ENCODE results near the gene NIT1.

The NIT1 gene, protein sequence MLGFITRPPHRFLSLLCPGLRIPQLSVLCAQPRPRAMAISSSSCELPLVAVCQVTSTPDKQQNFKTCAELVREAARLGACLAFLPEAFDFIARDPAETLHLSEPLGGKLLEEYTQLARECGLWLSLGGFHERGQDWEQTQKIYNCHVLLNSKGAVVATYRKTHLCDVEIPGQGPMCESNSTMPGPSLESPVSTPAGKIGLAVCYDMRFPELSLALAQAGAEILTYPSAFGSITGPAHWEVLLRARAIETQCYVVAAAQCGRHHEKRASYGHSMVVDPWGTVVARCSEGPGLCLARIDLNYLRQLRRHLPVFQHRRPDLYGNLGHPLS

DNA sequence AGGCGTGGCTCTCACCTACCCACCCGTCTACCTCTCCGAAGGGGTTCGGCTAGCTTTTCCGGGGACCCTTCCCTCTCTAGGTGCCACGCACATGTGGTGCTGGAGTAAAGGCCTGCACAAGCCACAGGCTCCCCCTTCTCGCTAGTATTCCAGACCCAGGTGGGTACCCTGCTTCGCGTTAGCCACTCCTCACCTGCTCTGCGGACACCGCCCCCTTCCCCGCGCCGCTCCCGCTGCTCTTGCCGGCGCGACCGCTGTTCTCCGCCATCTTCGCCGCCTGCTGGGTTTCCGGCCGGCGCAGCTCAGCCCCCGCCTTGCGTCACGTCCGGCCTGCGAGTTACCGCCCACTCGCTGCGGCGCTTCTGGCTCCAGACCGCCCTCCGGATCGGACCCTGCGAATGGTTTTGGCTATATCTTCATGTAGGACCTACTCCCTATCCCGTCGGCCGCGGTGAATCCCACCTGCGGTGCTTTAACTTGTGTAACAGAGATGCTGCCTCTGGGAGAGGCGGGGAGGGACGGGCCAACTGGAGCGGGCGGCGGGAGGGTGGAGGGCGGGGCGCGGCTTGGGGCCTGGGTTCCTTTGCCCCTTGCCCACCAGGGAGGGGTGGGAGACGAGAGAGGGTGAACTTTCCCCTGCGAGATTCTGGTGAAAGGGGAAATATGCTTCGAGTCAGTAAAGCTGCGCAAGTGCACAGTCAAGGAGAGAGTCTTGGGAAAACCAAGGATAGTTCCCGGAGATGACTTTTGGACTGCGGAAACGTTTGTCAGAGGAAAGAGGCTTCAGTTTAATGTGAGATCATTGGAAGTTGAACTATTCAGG is at the start of gene NIT1, which contains the start of gene PFDN2:
NIT1 (plus strand) TSS at position 347 of the 823 bp plus-strand sequence; CDS start at position 419, 72 bp downstream.
PFDN2 (minus strand) TSS at position 279 of the 823 bp plus-strand sequence; CDS start at position 268, 11 bp downstream.
- peaks cover 20% of the 10 kb centered on the region for H3K36me3 ChIP-seq (ENCODE audit: control insufficient read depth, insufficient read depth, low read length)
- peak within 1 kb of the TSS; percentile 97 for H3K4me3 ChIP-seq (ENCODE audit: low read length)
- H3K9me3 ChIP-seq (ENCODE audit: control insufficient read depth, insufficient read depth, low read length) = no peaks in the 10 kb centered on the region
- peak; percentile 68 for DNase-seq (ENCODE audit: low read depth, low spot score)
- no CpG with 5 or more reads among the region's 58 CpGs for WGBS (ENCODE audit: insufficient coverage, insufficient read length)
- no peaks in the 10 kb centered on the region for H3K27me3 ChIP-seq (ENCODE audit: control insufficient read depth, insufficient read depth, low read length)
- H3K27ac ChIP-seq (ENCODE audit: low read length) = no peak within 1 kb of the TSS
- peaks cover 6% of the 10 kb centered on the region; the same call in 1 of the 2 replicates for H3K4me1 ChIP-seq (ENCODE audit: control insufficient read depth, insufficient read depth, low read length)

DNA sequence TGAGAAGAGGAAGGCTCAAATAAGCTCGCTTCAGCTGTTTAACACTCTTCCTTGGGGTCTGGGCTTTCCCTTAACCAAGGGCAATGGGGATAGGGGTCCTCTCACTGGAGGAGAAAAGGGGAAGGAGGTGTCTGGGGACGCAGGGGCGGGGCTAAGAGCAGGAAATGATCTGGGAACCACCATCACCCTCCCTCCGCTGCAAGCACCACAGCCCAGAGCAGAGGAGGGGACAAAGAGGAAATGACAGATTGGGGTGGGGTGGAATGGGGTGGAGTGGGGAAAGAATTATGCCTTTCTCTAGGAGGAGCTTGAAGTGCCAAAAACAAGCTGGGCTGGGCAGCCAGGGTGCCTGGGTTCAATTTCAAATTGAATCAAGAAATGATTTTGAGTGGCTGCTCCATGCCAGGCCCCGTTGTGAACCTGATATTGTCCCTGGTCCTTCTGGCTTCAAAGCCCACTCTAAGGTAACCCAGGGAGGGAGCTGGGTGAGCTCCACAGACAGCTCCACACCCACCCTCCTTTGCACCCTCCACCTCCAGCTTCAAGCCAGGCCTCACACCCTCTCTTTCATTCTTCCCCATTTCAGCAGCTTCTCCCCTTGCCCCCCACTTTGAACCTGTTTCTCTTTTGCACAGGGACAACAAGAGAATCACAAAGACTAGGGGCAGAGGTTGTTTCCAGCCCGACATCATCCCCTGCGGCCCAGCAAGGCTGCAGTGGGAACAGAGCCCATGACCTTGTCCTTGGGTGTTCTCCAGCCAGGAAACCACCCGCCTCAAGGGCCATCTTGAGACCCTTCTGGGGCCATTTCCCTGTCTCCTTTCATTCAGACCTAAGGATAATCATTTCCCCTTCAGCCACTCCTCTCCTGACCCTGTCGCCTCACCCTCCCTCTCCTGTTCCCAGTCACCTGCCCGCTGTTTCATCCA is 49.3 kb upstream of the NIT1 start:
- Histone ChIP-seq H3K9me3 (ENCODE audit: control insufficient read depth, insufficient read depth, low read length) (no peaks in the 10 kb centered on the region), H3K27me3 (ENCODE audit: control insufficient read depth, insufficient read depth, low read length) (no peaks in the 10 kb centered on the region), H3K4me1 (ENCODE audit: control insufficient read depth, insufficient read depth, low read length) (no peaks in the 10 kb centered on the region; the same call in 1 of the 2 replicates), H3K4me3 (ENCODE audit: low read length) (no peak overlapping the region), H3K27ac (ENCODE audit: low read length) (no peak overlapping the region), H3K36me3 (ENCODE audit: control insufficient read depth, insufficient read depth, low read length) (no peaks in the 10 kb centered on the region)
- DNase-seq (ENCODE audit: low read depth, low spot score) = no peak
- WGBS (ENCODE audit: insufficient coverage, insufficient read length) = no CpG with 5 or more reads among the region's 10 CpGs

DNA sequence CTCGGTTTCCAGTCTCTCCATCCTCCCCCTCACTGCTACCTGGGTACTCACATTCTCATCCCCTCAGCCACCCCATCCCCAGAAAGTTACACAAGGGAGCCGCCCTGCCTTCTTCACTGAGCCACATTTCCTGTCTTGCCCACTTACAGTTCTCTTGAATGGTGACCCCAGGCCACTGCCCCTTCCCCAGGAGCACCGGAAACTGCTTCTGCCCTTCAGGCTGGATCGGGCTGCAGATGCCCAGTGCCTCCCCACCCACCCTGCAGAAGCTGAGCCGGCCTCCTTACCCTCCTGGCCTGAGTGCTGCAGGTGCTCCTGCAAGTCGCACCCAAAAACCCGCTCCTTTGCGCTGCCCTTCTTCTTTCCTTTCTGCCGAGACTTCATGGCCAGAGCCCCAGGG is 48.7 kb upstream of the NIT1 start:
- Histone ChIP-seq H3K36me3 (ENCODE audit: control insufficient read depth, insufficient read depth, low read length) (no peaks in the 10 kb centered on the region), H3K4me1 (ENCODE audit: control insufficient read depth, insufficient read depth, low read length) (no peaks in the 10 kb centered on the region; the same call in 1 of the 2 replicates), H3K27ac (ENCODE audit: low read length) (no peak overlapping the region), H3K27me3 (ENCODE audit: control insufficient read depth, insufficient read depth, low read length) (no peaks in the 10 kb centered on the region), H3K4me3 (ENCODE audit: low read length) (no peak overlapping the region), H3K9me3 (ENCODE audit: control insufficient read depth, insufficient read depth, low read length) (no peaks in the 10 kb centered on the region)
- no CpG with 5 or more reads among the region's 9 CpGs for WGBS (ENCODE audit: insufficient coverage, insufficient read length)
- DNase-seq (ENCODE audit: low read depth, low spot score) = no peak

DNA sequence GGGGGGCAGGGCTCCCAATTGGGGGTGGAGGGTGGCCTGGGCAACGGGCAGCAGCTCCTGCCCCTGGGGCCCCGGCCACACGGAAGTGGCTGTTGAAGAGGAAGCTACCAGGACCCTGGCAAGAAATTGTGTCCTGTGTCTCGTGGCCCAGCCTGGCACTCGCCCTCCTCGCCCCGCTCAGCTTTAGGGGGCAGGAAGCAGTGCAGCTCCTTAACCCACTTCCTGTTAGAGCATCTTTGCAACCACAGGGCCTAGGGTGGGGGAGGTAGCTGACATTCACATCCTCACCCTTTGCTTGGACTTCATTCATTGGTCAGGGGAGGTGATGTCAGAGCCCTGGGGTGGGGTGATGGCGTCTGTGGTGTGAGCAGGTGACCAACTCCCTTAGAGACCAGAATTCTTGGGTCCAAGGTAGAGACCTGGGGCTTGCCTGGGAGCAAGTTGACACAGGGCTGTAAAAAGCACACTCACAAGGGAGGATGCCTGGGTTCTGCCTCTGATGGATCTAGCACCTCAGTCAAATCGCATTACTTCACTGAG is 48.1 kb upstream of the NIT1 start, which contains the start of gene ARHGAP30:
ARHGAP30 (minus strand) TSS at position 161 of the 540 bp plus-strand sequence. CDS start 267 bp downstream, outside the sequence.
- Histone ChIP-seq H3K9me3 (ENCODE audit: control insufficient read depth, insufficient read depth, low read length) (no peaks in the 10 kb centered on the region), H3K4me3 (ENCODE audit: low read length) (no peak within 1 kb of the TSS), H3K4me1 (ENCODE audit: control insufficient read depth, insufficient read depth, low read length) (no peaks in the 10 kb centered on the region; the same call in 1 of the 2 replicates), H3K27ac (ENCODE audit: low read length) (no peak within 1 kb of the TSS), H3K27me3 (ENCODE audit: control insufficient read depth, insufficient read depth, low read length) (no peaks in the 10 kb centered on the region), H3K36me3 (ENCODE audit: control insufficient read depth, insufficient read depth, low read length) (no peaks in the 10 kb centered on the region)
- WGBS (ENCODE audit: insufficient coverage, insufficient read length) = no CpG with 5 or more reads among the region's 9 CpGs
- no peak for DNase-seq (ENCODE audit: low read depth, low spot score)

DNA sequence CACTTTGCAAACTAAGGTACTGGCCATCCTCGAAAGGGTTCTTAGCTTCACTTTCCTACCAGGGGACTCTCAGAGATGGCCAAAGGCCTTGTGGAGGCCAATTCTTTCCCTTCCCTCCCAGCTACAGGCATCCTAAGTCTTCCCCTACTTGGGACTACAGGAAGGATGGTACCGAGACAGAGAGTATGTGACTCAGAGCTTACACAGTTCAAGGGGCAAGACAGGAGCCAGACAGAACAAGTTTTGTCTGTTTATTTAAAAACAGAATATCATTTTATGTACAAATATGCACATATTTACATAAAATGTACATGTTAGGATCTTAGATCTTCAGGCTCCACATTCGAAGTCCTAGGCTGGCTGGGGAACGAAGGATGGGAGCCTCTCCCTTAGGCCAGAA is 47.1 kb upstream of the NIT1 start:
- no peak for DNase-seq (ENCODE audit: low read depth, low spot score)
- H3K4me3 ChIP-seq (ENCODE audit: low read length) = no peak overlapping the region
- no peaks in the 10 kb centered on the region for H3K36me3 ChIP-seq (ENCODE audit: control insufficient read depth, insufficient read depth, low read length)
- H3K27me3 ChIP-seq (ENCODE audit: control insufficient read depth, insufficient read depth, low read length) = no peaks in the 10 kb centered on the region
- H3K4me1 ChIP-seq (ENCODE audit: control insufficient read depth, insufficient read depth, low read length) = no peaks in the 10 kb centered on the region; the same call in 1 of the 2 replicates
- H3K27ac ChIP-seq (ENCODE audit: low read length) = no peak overlapping the region
- no peaks in the 10 kb centered on the region for H3K9me3 ChIP-seq (ENCODE audit: control insufficient read depth, insufficient read depth, low read length)
- no CpG with 5 or more reads among the region's 4 CpGs for WGBS (ENCODE audit: insufficient coverage, insufficient read length)

DNA sequence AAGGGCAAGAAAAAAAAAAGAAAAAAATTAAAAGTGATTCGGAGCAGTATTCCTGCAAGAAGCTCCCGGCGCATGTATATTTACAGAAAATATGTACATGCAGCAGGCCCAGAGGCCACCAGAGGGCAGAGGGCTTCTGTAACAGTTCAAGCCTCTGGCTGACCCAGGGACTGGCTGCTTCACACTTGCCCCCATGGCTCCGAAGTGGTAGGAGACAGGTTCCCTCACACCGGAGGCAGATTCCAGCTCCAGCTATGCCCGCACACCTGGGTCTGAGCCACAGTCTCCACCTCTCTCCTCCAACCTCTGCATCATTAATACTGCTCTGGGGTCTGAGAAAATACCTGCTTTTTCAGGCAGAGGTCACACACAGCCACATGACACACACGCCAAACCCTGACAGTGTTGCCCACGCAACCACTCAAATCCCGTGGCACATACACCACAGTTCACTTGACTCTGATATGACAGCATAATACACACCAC is 46.0 kb upstream of the NIT1 start:
- H3K4me3 ChIP-seq (ENCODE audit: low read length) = no peak overlapping the region
- DNase-seq (ENCODE audit: low read depth, low spot score) = peak; percentile 33
- no CpG with 5 or more reads among the region's 9 CpGs for WGBS (ENCODE audit: insufficient coverage, insufficient read length)
- no peaks in the 10 kb centered on the region for H3K36me3 ChIP-seq (ENCODE audit: control insufficient read depth, insufficient read depth, low read length)
- H3K4me1 ChIP-seq (ENCODE audit: control insufficient read depth, insufficient read depth, low read length) = no peaks in the 10 kb centered on the region; the same call in 1 of the 2 replicates
- no peaks in the 10 kb centered on the region for H3K9me3 ChIP-seq (ENCODE audit: control insufficient read depth, insufficient read depth, low read length)
- no peak overlapping the region for H3K27ac ChIP-seq (ENCODE audit: low read length)
- no peaks in the 10 kb centered on the region for H3K27me3 ChIP-seq (ENCODE audit: control insufficient read depth, insufficient read depth, low read length)

DNA sequence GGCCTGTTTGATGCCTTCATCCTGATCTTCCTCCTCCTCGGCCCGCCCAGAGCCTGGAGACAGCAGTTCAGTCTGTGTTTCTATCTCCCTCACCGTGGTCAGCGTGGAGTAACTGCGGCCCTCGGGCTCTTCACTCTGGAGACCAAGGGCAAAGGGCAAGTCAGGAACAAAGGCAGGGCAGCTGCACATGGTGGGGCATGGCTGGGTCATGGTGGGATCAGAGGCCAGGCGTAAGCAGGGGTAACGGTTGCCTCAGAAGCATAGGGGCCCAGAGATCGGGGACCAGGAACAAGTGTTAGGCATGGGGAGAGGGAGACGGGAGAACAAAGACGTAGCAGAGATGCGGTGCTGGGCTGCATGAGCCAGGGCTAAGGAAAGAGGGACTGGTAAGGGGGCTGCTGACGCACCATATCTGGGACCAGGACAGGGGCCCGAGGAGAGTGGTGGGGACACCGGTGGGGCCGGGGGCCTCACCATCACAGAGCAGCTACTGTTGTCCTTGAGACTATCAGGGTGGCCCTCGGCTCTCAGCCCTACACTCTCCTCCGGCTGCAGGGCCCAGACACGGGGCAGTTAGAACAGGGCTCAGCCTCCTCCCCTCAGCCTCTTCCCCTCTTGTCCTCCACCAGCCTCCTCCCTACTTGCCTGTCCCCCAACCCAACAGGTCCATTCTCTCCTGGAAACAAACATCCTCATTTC is 45.0 kb upstream of the NIT1 start:
- WGBS (ENCODE audit: insufficient coverage, insufficient read length) = no CpG with 5 or more reads among the region's 19 CpGs
- no peak overlapping the region for H3K27ac ChIP-seq (ENCODE audit: low read length)

DNA sequence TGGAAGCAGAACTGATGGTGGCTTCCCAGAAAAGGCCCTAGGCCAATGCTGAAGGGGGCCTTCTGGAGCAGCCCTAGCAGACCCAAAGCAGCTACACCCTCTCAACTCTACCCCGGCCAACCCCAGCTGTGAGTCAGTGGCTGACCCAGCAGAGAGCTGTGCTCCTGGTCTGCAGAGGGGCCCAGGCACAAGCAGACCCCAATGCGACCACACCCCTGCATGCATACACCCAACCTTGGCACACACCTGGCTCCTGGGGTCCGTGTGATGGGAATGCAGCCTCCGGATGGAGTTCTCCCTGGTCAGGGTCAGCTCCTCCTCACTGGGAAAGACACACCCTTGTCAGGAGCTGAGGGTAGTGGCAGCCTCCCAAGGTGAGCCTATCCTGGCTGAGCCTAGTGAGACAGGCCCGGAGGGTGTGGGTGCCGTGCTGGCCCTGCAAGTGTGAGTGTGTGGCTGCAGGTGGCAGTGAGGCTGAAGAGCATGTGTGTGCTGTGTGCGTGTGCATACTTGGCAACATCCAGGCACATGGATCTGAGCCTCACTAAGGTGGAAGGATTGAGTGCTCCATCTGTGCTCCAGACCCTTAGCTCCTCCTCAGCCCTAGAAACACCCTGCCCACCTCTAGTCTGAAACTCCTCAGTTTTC is 44.3 kb upstream of the NIT1 start:
- Histone ChIP-seq H3K27me3 (ENCODE audit: control insufficient read depth, insufficient read depth, low read length) (no peaks in the 10 kb centered on the region), H3K4me3 (ENCODE audit: low read length) (no peak overlapping the region), H3K9me3 (ENCODE audit: control insufficient read depth, insufficient read depth, low read length) (no peaks in the 10 kb centered on the region), H3K36me3 (ENCODE audit: control insufficient read depth, insufficient read depth, low read length) (no peaks in the 10 kb centered on the region), H3K27ac (ENCODE audit: low read length) (no peak overlapping the region), H3K4me1 (ENCODE audit: control insufficient read depth, insufficient read depth, low read length) (no peaks in the 10 kb centered on the region; the same call in 1 of the 2 replicates)
- no CpG with 5 or more reads among the region's 7 CpGs for WGBS (ENCODE audit: insufficient coverage, insufficient read length)
- DNase-seq (ENCODE audit: low read depth, low spot score) = no peak

More for the DNA sequence above, 45.0 kb upstream of the NIT1 start:
- H3K36me3 ChIP-seq (ENCODE audit: control insufficient read depth, insufficient read depth, low read length) = no peaks in the 10 kb centered on the region
- no peaks in the 10 kb centered on the region; the same call in 1 of the 2 replicates for H3K4me1 ChIP-seq (ENCODE audit: control insufficient read depth, insufficient read depth, low read length)
- H3K4me3 ChIP-seq (ENCODE audit: low read length) = no peak overlapping the region
- H3K9me3 ChIP-seq (ENCODE audit: control insufficient read depth, insufficient read depth, low read length) = no peaks in the 10 kb centered on the region
- no peaks in the 10 kb centered on the region for H3K27me3 ChIP-seq (ENCODE audit: control insufficient read depth, insufficient read depth, low read length)
- DNase-seq (ENCODE audit: low read depth, low spot score) = no peak

All from iPS DF 6.9 (cell line).